Upper lobe of left lung (tissue), 6 donors: ENCODE results near the gene PHPT1. TPM values are rescaled to one million over a fixed set of nuclear protein-coding genes. Genes with fewer than 3 reads are reported as not detected.

Experiments used
- ATAC-seq, 2 donors: fragments of 200-7000 bp; cut with Tn5 transposase; one replicate each; pipeline ENCODE4 v1.9.1; 2022; ENCODE audit warnings: mild to moderate bottlenecking in 2 of 2, moderate library complexity in 2 of 2; ENCODE audit not compliant: low FRiP score in 2 of 2
- DNase-seq, 2 donors: peaks; one replicate each; pipeline ENCODE4 v3.0.0-alpha.2; 2019 to 2020
- H3K27ac ChIP-seq, 4 donors: fragments of 200-600 bp; sonication (generic); one replicate each; pipeline ENCODE4 v1.5.1; 2016 to 2019
- H3K27me3 ChIP-seq, 4 donors: fragments of 200-600 bp; sonication (generic); one replicate each; pipeline ENCODE4 v1.5.1; 2017 to 2019
- H3K36me3 ChIP-seq, 4 donors: fragments of 200-600 bp; sonication (generic); one replicate each; pipeline ENCODE4 v1.5.1; 2016 to 2019
- H3K4me1 ChIP-seq, 4 donors: fragments of 200-600 bp; sonication (generic); one replicate each; pipeline ENCODE4 v1.5.1; 2018 to 2019
- H3K4me3 ChIP-seq, 4 donors: fragments of 200-600 bp; sonication (generic); one replicate each; pipeline ENCODE4 v1.5.1; 2017 to 2019; ENCODE audit warnings: mild to moderate bottlenecking in 2 of 4, moderate library complexity in 1 of 4
- H3K9me3 ChIP-seq, 4 donors: fragments of 200-600 bp; sonication (generic); one replicate each; pipeline ENCODE4 v1.5.1; 2018 to 2019
- EP300 ChIP-seq, 4 donors: sonication (generic); formaldehyde crosslinking; IDR thresholded peaks; one replicate each; pipeline ENCODE4 v1.5.1; 2017; ENCODE audit warnings: antibody characterized with exemption in 4 of 4, control low read depth in 2 of 4
- POLR2A ChIP-seq, 4 donors: fragments of 450-650 bp; IDR thresholded peaks; one replicate each; pipeline ENCODE4 v1.5.1; 2016 to 2017; ENCODE audit warnings: antibody characterized with exemption in 4 of 4, mild to moderate bottlenecking in 2 of 4
- POLR2AphosphoS5 ChIP-seq, 2 donors: sonication (generic); formaldehyde crosslinking; IDR thresholded peaks; one replicate each; pipeline ENCODE4 v1.5.1; 2017; ENCODE audit warnings: antibody characterized with exemption in 2 of 2
- WGBS, 2 donors: methylation state at CpG; one replicate each; pipeline ENCODE4 v1.1.5; 2017 to 2018; 5-methylcytosine and 5-hydroxymethylcytosine counted together
- total RNA-seq, 6 donors: library from RNA; depleted of rRNA in 4 of 6; stranded (reverse); fragments of >200 nt in 4 of 6; gene quantifications; one replicate each; pipeline versions ENCODE4 v1.1.0 to v1.2.1, GENCODE V29; 2016 to 2021
- TF ChIP-seq, protein P1 (sequence below), 6 experiments: fragments of 450-650 bp in 4 of 6; fragments of 200-600 bp in 2 of 6; sonication (generic) in 2 of 6; IDR thresholded peaks; one replicate each; pipeline ENCODE4 v1.5.1; 2016 to 2019; ENCODE audit warnings: antibody characterized with exemption in 6 of 6
- donor health status: DM: no; HTN: no; CAD: no; lungs with moderate emphysema.
- donor health status: DM: no; HTN: yes; CAD: no; lungs with severe emphysema.

The PHPT1 gene
- total RNA-seq, 6 donors from 2014 or later: 51.3 to 135 (median 64.1) TPM

DNA sequence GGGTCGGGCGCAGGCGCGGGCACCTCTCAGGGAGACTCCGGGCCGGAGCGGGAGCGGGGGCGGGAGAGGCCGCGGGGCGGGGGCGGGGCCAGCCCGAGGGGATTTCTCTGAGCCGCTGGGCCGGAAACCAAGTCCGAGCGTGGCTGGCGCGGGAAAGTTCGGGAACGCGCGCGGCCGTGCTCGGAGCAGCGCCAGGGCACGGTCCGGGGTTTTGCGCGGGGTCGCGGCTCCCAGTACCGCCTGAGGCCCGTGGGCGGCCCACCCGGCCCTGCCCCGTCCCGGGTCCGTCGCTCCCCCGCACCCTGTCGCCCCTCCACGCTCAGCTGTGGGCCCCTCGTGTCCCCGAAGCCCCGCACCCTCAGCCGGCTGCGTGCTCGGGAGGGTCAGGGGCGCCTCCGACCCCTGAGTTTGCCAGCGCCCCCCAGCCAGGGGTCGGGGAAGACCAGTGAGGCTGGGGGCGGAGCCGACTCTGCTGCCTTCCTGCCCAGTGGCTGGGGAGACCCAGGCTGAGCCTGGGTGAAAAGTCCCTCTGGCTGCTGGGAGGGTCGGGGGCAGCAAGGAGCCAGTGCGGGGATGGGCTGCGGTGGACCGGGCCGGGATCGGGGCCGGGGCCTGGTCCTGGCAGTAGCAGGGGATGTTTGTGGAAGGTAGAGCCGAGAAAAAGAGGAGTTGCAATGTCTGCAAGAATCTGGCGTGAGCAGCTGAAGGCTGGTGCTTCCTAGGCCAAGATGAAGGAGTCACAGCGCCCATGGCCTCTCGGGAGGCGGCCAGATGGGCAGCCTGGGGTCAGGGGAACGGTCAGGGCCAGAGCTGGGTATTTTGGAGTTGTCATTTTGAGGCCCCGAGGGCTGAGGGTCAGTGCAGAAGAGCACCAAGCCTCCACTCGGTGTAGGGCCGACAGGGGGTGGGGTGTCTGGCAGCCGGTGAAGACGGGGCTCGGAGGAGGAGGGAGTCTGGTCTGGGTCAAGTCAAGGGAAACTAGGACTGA lies 37.7 kb downstream of the PHPT1 start:
- Histone ChIP-seq H3K36me3 (peaks cover 0 to 13% (median 4%) of the 10 kb centered on the region in 4 donors), H3K27me3 (no peaks in the 10 kb centered on the region), H3K9me3 (no peaks in the 10 kb centered on the region), H3K27ac (peak overlapping the region; percentile 84 to 98 (median 89)), H3K4me1 (peaks cover 25 to 41% (median 29%) of the 10 kb centered on the region in 4 donors), H3K4me3 (peak overlapping the region; percentile 78 to 100 (median 93))
- ATAC-seq (peak; percentile 12 to 61), DNase-seq (peak in 1 of 2 donors; percentile 42)
- TF ChIP-seq, protein P1, sequence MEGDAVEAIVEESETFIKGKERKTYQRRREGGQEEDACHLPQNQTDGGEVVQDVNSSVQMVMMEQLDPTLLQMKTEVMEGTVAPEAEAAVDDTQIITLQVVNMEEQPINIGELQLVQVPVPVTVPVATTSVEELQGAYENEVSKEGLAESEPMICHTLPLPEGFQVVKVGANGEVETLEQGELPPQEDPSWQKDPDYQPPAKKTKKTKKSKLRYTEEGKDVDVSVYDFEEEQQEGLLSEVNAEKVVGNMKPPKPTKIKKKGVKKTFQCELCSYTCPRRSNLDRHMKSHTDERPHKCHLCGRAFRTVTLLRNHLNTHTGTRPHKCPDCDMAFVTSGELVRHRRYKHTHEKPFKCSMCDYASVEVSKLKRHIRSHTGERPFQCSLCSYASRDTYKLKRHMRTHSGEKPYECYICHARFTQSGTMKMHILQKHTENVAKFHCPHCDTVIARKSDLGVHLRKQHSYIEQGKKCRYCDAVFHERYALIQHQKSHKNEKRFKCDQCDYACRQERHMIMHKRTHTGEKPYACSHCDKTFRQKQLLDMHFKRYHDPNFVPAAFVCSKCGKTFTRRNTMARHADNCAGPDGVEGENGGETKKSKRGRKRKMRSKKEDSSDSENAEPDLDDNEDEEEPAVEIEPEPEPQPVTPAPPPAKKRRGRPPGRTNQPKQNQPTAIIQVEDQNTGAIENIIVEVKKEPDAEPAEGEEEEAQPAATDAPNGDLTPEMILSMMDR (IDR thresholded peaks at IDR 0.05): no peak
- TF ChIP-seq POLR2A (IDR thresholded peaks at IDR 0.05) (no peak), EP300 (IDR thresholded peaks at IDR 0.05) (no peak), POLR2AphosphoS5 (IDR thresholded peaks at IDR 0.05) (no peak)
- WGBS, 2 donors: 1 to 2% methylated on average over 34 to 63 of the region's 76 CpGs

DNA sequence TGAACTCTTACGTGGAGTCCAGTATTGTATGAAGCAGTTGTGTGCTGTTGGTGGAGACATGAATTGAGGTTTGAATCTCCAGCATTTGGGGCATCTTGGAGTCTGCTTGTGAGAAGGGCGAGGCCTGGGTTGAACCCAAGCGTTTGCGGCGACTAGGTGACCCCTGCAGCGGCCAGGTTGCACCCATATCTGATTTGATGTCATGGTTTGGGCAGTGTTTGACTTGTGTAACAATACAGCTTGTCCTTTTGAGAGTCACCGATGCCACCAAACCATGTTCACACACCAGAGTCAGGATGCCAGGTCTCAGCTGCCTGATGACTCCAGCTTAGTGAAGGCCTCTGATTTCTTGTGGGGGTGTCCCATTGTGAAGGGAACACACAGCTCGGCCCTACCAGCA lies 39.2 kb downstream of the PHPT1 start:
- H3K4me1 ChIP-seq: peaks cover 14 to 29% (median 17%) of the 10 kb centered on the region in 4 donors
- ATAC-seq (no peak), DNase-seq (no peak)
- WGBS, 2 donors: 85 to 92% methylated on average over 8 of the region's 8 CpGs
- TF ChIP-seq EP300 (IDR thresholded peaks at IDR 0.05): no peak
- TF ChIP-seq POLR2A (IDR thresholded peaks at IDR 0.05): no peak
- TF ChIP-seq POLR2AphosphoS5 (IDR thresholded peaks at IDR 0.05): no peak
- no peaks in the 10 kb centered on the region for H3K27me3 ChIP-seq
- no peak overlapping the region for H3K27ac ChIP-seq
- peaks cover 0 to 13% (median 8%) of the 10 kb centered on the region in 4 donors for H3K36me3 ChIP-seq
- H3K4me3 ChIP-seq: no peak overlapping the region
- no peaks in the 10 kb centered on the region for H3K9me3 ChIP-seq

DNA sequence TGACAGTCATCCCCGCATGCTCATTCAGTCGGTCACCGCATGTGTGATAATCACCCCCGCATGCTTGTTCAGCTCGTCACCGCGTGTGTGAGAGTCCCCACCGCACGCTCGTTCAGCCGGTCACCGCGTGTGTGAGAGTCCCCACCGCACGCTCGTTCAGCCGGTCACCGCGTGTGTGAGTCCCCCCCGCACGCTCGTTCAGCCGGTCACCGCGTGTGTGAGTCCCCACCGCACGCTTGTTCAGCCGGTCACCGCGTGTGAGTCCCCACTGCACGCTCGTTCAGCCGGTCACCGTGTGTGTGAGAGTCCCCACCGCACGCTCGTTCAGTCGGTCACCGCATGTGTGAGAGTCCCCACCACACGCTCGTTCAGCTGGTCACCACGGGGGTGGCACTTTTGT lies 40.6 kb downstream of the PHPT1 start:
- no peak for DNase-seq
- no peak for ATAC-seq
- Histone ChIP-seq H3K4me3 (no peak overlapping the region), H3K36me3 (peaks cover 0 to 13% (median 9%) of the 10 kb centered on the region in 4 donors), H3K4me1 (peaks cover 14 to 29% (median 17%) of the 10 kb centered on the region in 4 donors), H3K27ac (no peak overlapping the region), H3K9me3 (no peaks in the 10 kb centered on the region), H3K27me3 (no peaks in the 10 kb centered on the region)
- TF ChIP-seq EP300 (IDR thresholded peaks at IDR 0.05) (no peak), POLR2A (IDR thresholded peaks at IDR 0.05) (no peak), POLR2AphosphoS5 (IDR thresholded peaks at IDR 0.05) (no peak)
- TF ChIP-seq, protein P1 (IDR thresholded peaks at IDR 0.05): no peak
- 95 to 96% methylated on average over 40 to 42 of the region's 42 CpGs for WGBS, 2 donors

DNA sequence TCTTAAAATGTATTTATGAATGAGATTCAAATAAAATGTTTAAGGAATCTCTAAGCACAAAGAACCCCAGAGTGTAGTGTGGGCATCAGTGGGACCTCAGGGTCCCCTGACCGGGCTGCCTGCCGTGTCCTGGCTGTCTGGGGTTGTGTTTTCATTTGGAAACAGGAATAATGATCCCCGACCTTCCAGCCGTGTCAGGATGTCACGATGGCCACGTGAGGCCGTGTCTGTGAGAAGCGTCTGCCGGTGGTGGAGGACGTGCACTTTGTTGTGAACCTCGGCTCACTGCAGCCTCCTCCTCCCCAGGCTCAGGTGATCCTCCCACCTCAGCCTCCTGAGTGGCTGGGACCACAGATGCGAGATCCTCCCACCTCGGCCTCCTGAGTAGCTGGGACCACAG lies 41.5 kb downstream of the PHPT1 start:
- Histone ChIP-seq H3K4me1 (peaks cover 11 to 23% (median 13%) of the 10 kb centered on the region in 4 donors), H3K27me3 (no peaks in the 10 kb centered on the region), H3K36me3 (peaks cover 0 to 13% (median 9%) of the 10 kb centered on the region in 4 donors), H3K27ac (no peak overlapping the region), H3K4me3 (no peak overlapping the region), H3K9me3 (no peaks in the 10 kb centered on the region)
- no peak for ATAC-seq
- DNase-seq: no peak
- TF ChIP-seq POLR2A (IDR thresholded peaks at IDR 0.05) (no peak), EP300 (IDR thresholded peaks at IDR 0.05) (no peak), POLR2AphosphoS5 (IDR thresholded peaks at IDR 0.05) (no peak)
- TF ChIP-seq, protein P1 (IDR thresholded peaks at IDR 0.05): no peak
- WGBS, 2 donors: 87 to 88% methylated on average over 13 of the region's 13 CpGs

DNA sequence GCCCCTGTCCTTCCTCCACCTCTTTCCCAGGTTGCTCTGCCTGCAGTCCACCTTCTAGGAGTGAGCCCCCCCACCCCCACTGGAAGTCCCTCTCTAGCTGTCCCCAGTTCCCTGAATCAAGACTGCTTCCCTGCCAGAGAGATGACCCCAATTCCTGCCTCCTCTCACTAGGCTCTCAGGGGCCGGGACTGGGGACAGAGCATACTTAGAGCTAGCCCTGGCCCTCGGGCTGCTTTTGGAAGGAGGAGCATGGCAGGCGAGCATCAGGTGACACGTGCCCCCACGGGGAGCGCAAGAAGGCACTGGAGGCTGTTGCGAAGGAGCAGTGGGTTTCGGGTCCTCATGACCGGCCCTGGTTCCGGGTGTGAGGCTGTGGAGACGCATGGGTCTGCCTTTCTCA lies 46.8 kb downstream of the PHPT1 start:
- Histone ChIP-seq H3K27ac (no peak overlapping the region), H3K27me3 (no peaks in the 10 kb centered on the region), H3K4me3 (no peak overlapping the region), H3K4me1 (peaks cover 2 to 9% (median 8%) of the 10 kb centered on the region in 4 donors), H3K9me3 (no peaks in the 10 kb centered on the region), H3K36me3 (peaks cover 0 to 28% (median 18%) of the 10 kb centered on the region in 4 donors)
- 86% methylated on average over 11 of the region's 11 CpGs; no CpG with 5 or more reads in 1 of the 2 donors for WGBS, 2 donors
- DNase-seq: no peak
- no peak for TF ChIP-seq EP300 (IDR thresholded peaks at IDR 0.05)
- TF ChIP-seq POLR2AphosphoS5 (IDR thresholded peaks at IDR 0.05): no peak
- TF ChIP-seq, protein P1 (IDR thresholded peaks at IDR 0.05): no peak
- TF ChIP-seq POLR2A (IDR thresholded peaks at IDR 0.05): no peak
- no peak for ATAC-seq
